Left ventricle myocardium inferior (tissue), 1 donor: ENCODE results near the gene TMTC1. TPM values are rescaled to one million over a fixed set of nuclear protein-coding genes. Genes with fewer than 3 reads are reported as not detected.

ENCODE experiments used
- DNase-seq: peaks from one replicate; pipeline ENCODE4 v3.0.0-alpha.2; 2020
- H3K27ac ChIP-seq: fragments of 200-600 bp; replicated peaks from 2 replicates; pipeline ENCODE4 v1.8.0; 2021
- H3K27me3 ChIP-seq: fragments of 200-600 bp; 2 replicates; pipeline ENCODE4 v1.8.0; 2021; ENCODE audit warnings: low read depth
- H3K36me3 ChIP-seq: fragments of 200-600 bp; 2 replicates; pipeline ENCODE4 v1.8.0; 2021
- H3K4me1 ChIP-seq: fragments of 200-600 bp; 2 replicates; pipeline ENCODE4 v1.8.0; 2021
- H3K4me3 ChIP-seq: fragments of 200-600 bp; 2 replicates; pipeline ENCODE4 v1.8.0; 2021; ENCODE audit warnings: mild to moderate bottlenecking, moderate library complexity
- H3K9me3 ChIP-seq: fragments of 200-600 bp; replicated peaks from 2 replicates; pipeline ENCODE4 v1.8.0; 2021
- intact Hi-C: fragments of 100-400 bp; cut with micrococcal nuclease; formaldehyde crosslinking; loops from one replicate; pipeline ENCODE4 v1.11.0; 2022
- total RNA-seq: library from RNA; stranded (reverse); fragmentation: NEBNext Ultra II Directional; extraction: Animal tissue kit (Norgen Biotek cat#: 25700); gene quantifications from one replicate; pipeline ENCODE4 v1.2.1, GENCODE V29; 2021
- TF ChIP-seq, protein P1 (sequence below): fragments of 200-600 bp; IDR thresholded peaks from 2 replicates; pipeline ENCODE4 v1.8.0; 2021; ENCODE audit warnings: antibody characterized with exemption, mild to moderate bottlenecking, borderline replicate concordance
- donor health status: DM: no; HTN: yes; CAD: no; lungs with severe emphysema.

Gene TMTC1
- total RNA-seq, 1 donor from 2014 or later = 38.4 TPM

DNA sequence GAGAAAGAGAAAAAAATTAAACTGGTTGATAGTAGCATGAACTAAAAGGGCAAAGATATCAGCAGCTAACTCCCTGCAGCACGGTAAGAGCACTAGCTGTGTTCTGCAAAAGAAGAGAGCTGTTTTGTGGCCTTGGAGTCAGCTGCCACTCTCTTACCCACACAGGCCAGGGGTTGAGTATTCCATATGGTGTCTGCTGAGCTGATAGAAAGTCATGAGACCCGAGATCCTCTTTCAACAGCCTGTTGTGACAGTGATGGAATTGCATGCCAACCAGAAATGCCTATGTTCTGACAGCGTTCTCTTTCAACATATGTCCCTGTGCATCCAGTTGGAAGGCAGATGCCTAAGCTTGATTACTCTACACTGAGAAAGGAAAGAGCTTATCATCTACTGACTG, 39.9 kb downstream of the TMTC1 start:
- H3K4me3 ChIP-seq = no peak overlapping the region
- peak overlapping the region; percentile 88 for H3K27ac ChIP-seq
- TF ChIP-seq, protein P1, sequence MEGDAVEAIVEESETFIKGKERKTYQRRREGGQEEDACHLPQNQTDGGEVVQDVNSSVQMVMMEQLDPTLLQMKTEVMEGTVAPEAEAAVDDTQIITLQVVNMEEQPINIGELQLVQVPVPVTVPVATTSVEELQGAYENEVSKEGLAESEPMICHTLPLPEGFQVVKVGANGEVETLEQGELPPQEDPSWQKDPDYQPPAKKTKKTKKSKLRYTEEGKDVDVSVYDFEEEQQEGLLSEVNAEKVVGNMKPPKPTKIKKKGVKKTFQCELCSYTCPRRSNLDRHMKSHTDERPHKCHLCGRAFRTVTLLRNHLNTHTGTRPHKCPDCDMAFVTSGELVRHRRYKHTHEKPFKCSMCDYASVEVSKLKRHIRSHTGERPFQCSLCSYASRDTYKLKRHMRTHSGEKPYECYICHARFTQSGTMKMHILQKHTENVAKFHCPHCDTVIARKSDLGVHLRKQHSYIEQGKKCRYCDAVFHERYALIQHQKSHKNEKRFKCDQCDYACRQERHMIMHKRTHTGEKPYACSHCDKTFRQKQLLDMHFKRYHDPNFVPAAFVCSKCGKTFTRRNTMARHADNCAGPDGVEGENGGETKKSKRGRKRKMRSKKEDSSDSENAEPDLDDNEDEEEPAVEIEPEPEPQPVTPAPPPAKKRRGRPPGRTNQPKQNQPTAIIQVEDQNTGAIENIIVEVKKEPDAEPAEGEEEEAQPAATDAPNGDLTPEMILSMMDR = no peak
- H3K4me1 ChIP-seq = peaks cover 64% of the 10 kb centered on the region
- no peaks in the 10 kb centered on the region for H3K9me3 ChIP-seq
- no peaks in the 10 kb centered on the region for H3K27me3 ChIP-seq
- DNase-seq = no peak
- H3K36me3 ChIP-seq = peaks cover 18% of the 10 kb centered on the region
- intact Hi-C loops = no loop called here

DNA sequence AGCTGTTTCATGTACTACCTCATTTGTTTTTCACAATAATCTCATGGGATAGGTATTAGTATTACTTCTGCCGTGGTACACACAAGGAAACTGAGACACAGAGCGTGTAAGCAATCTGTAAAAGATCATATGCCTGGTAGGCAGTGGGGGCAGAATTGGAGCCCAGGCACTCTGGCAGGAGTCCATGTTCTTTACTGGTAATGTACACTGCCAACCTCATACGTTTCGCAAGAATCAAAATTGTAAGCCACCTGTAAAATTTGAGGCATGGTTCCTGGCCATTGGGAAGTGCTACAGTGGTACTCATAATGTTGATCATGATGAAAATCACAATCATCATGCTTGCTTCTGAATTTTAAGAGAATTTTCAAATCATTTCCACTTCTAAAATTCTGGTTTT, 40.7 kb downstream of the TMTC1 start:
- Histone ChIP-seq H3K4me3 (no peak overlapping the region), H3K4me1 (peaks cover 71% of the 10 kb centered on the region), H3K27me3 (no peaks in the 10 kb centered on the region), H3K9me3 (no peaks in the 10 kb centered on the region), H3K36me3 (peaks cover 17% of the 10 kb centered on the region), H3K27ac (peak overlapping the region; percentile 88)
- intact Hi-C loops = no loop called here
- DNase-seq = no peak
- TF ChIP-seq, protein P1 = no peak

DNA sequence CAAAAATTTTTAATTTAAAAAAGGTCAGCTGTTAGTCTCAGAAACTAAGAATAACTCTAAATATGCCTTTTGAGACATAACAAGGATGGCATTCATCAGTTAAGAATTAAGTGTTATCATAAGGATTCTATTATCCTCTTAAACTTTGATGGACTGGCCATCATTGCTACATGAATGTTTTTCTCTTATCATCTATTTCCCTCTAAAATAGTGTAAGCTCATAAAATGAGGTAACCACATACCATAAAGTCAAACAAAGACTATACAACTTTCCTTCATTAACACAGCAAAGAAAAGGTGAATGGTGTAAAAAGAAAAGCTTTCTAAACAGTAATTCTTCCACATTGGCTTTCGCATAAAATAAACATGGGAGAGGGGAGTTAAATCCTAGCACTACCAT, 41.1 kb downstream of the TMTC1 start:
- TF ChIP-seq, protein P1 = no peak
- Histone ChIP-seq H3K27me3 (no peaks in the 10 kb centered on the region), H3K4me3 (no peak overlapping the region), H3K9me3 (no peaks in the 10 kb centered on the region), H3K27ac (peak overlapping the region; percentile 88), H3K4me1 (peaks cover 75% of the 10 kb centered on the region), H3K36me3 (peaks cover 17% of the 10 kb centered on the region)
- intact Hi-C loops = no loop called here
- DNase-seq = no peak

DNA sequence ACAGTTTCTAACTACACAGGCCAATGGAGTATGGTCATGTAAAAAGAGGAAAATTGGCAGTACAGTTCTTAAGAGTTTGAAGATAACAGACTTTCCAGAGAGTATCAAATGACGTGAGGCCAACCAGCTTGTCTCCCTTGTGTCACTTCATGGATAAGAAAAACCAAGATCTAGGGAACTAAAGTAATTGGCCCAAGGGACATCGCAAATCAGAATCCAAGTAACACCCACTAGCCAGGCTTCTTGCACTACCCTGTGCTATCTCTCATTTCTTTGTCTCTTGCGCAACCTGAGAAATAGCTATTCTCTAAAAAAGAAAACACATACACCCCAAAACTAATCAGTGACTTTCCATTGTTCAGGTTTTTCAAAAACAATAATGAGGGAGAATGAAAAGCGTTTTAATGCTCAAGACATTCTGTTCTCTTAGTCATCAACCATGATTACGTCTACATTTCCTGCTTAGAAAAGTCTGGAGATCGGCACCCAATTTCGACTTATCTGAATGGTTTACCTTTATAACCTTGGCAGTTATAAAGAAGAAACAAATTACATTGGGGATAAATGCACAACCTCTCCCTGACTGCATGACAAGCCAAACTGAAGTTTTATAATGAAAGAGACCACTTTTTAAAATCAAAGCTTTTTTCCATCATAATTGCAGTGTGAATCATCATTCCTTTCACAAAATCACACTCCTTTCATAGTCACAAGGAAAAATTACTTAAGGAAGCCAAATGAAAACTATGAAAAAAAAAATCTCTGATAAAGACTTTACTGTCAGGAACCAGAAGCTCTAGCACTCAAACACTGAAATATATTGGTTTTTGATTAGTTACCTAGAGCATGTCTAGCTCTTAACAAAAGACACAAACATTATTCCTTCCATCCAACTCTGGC, 42.1 kb downstream of the TMTC1 start:
- Histone ChIP-seq H3K27me3 (no peaks in the 10 kb centered on the region), H3K36me3 (peaks cover 11% of the 10 kb centered on the region), H3K4me1 (peaks cover 86% of the 10 kb centered on the region), H3K4me3 (no peak overlapping the region), H3K9me3 (no peaks in the 10 kb centered on the region), H3K27ac (peak overlapping the region; percentile 88)
- no peak for DNase-seq
- TF ChIP-seq, protein P1 = no peak
- intact Hi-C loops = no loop called here

DNA sequence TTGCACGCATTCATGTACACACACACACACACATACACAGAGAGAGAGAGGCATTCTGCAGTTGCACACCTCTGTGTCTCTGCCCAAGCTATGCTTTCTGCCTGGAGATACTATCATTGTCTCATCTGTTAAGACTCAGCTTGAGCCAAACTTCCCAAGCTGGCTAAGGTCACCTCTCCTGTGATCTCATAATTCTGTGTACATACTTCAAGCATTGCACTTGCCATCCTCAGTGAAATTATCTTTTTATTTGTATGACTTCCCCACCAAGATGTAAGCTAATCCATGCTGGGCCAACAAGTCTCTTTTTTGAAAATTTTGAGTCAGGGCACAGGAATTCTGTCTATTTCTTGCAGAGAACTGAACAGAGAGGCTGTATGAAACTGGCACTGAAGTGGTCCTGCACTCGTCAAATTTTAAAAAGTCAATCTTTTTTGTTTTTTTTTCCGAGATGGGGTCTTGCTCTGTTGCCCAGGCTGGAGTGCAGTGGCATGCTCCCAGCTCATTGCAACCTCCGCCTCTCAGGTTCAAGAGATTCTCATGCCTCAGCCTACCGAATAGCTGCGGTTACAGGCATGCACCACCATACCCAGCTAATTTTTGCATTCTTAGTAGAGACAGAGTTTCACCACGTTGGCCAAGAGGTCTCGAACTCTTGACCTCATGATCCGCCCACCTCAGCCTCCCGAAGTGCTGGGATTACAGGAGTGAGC, 44.3 kb downstream of the TMTC1 start:
- peaks cover 100% of the 10 kb centered on the region for H3K4me1 ChIP-seq
- no peaks in the 10 kb centered on the region for H3K9me3 ChIP-seq
- H3K36me3 ChIP-seq = peaks cover 17% of the 10 kb centered on the region
- no peak overlapping the region for H3K4me3 ChIP-seq
- no peaks in the 10 kb centered on the region for H3K27me3 ChIP-seq
- TF ChIP-seq, protein P1 = no peak
- intact Hi-C loops = no loop called here
- DNase-seq = no peak
- H3K27ac ChIP-seq = peak overlapping the region; percentile 88
